Neural progenitor cell (in vitro differentiated cells): ENCODE data around the gene FAM110C.

Experiments used
- CTCF ChIP-seq: fragments of 200-600 bp; sonication (generic); IDR thresholded peaks from 2 replicates; pipeline ENCODE4 v1.5.1; 2017; ENCODE audit warnings: antibody characterized with exemption, mild to moderate bottlenecking
- EZH2 ChIP-seq: fragments of 200-600 bp; sonication (generic); IDR thresholded peaks from 2 replicates; pipeline ENCODE4 v1.6.1; 2017; ENCODE audit warnings: antibody characterized with exemption, mild to moderate bottlenecking, moderate library complexity
- EZH2phosphoT487 ChIP-seq: fragments of 200-600 bp; sonication (generic); IDR thresholded peaks from 2 replicates; pipeline ENCODE4 v1.6.1; 2017; ENCODE audit warnings: antibody characterized with exemption

- no peak for TF ChIP-seq CTCF
- no peak for TF ChIP-seq EZH2
- no peak for TF ChIP-seq EZH2phosphoT487
These were observed 44.5 kb upstream of the FAM110C start for GRCh38 chr2:90645-91312.
